Kidney epithelial cell (primary cell): Measurements from ENCODE around the gene RNF34. TPM values are rescaled to one million over a fixed set of nuclear protein-coding genes. Genes with fewer than 3 reads are reported as not detected.

Experiments
- DNase-seq: peaks from one replicate; pipeline ENCODE4 v3.0.0-alpha.2; 2010; ENCODE audit warnings: low read depth
- H3K27me3 ChIP-seq: 2 replicates; pipeline ENCODE4 v1.6.0; 2011; ENCODE audit warnings: low read length; ENCODE audit not compliant: control insufficient read depth, insufficient read depth
- H3K36me3 ChIP-seq: 2 replicates; pipeline ENCODE4 v1.5.1; 2011; ENCODE audit warnings: low read length; ENCODE audit not compliant: control insufficient read depth, insufficient read depth
- H3K4me3 ChIP-seq: 2 replicates; pipeline ENCODE4 v1.5.1; 2011; ENCODE audit warnings: low read depth, mild to moderate bottlenecking, control low read depth, low read length
- CTCF ChIP-seq: IDR thresholded peaks from 2 replicates; pipeline ENCODE4 v1.5.1; 2011; ENCODE audit warnings: mild to moderate bottlenecking, moderate library complexity, low read length, control low read depth, inconsistent platforms; ENCODE audit not compliant: insufficient read depth, poor library complexity, severe bottlenecking
- total RNA-seq: library from RNA; depleted of rRNA; stranded (reverse); fragments of >200 nt; gene quantifications from 2 replicates; pipeline ENCODE4 v1.2.3, GENCODE V29; 2015

The RNF34 gene
- total RNA-seq, 1 donor from 2014 or later: 45.3 TPM

DNA sequence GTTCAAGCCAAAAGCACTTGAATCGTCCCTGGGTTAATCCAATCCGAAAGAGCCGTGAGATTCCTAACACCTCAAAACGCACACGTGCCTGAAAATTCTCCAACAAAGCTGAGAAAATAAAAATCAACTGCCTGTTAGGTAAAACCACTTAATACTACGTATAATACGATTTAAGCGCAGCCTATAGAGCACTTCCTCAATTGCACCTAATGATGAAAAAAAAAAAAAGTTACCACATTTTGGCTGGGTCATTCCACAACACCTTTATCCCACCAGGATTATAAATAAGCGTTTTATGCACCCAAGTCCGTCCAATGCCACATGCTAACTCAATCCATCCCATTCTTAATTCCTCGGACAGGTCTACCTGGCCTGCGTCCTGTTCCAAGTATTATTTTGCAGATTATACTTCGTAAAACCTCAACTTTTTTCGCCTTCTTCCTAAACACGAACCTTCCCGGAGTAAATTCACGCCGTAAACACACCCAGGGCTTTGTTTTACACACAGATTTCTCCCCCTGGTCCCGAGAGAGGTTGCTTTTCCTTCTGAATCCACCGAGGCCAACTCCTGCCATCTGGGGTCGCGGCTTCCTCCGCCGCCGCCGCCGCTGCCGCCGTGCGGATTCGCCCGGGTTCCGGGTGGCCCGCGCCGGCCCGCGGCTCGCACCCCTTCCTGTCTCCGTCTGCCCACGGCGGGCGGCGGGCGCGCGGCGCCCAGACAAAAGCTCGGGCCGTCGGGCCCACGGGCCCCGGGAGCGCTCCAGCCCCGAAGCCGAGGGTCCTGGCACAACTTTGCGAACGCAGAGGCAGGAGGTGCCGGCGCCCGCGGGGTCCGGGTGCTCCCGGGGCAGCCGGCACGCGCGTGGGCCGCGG lies 66.2 kb downstream of the RNF34 start:
- TF ChIP-seq CTCF: no peak
- H3K27me3 ChIP-seq: no peaks in the 10 kb centered on the region
- no peaks in the 10 kb centered on the region for H3K36me3 ChIP-seq
- peak overlapping the region; percentile 44 for H3K4me3 ChIP-seq
- no peak for DNase-seq

DNA sequence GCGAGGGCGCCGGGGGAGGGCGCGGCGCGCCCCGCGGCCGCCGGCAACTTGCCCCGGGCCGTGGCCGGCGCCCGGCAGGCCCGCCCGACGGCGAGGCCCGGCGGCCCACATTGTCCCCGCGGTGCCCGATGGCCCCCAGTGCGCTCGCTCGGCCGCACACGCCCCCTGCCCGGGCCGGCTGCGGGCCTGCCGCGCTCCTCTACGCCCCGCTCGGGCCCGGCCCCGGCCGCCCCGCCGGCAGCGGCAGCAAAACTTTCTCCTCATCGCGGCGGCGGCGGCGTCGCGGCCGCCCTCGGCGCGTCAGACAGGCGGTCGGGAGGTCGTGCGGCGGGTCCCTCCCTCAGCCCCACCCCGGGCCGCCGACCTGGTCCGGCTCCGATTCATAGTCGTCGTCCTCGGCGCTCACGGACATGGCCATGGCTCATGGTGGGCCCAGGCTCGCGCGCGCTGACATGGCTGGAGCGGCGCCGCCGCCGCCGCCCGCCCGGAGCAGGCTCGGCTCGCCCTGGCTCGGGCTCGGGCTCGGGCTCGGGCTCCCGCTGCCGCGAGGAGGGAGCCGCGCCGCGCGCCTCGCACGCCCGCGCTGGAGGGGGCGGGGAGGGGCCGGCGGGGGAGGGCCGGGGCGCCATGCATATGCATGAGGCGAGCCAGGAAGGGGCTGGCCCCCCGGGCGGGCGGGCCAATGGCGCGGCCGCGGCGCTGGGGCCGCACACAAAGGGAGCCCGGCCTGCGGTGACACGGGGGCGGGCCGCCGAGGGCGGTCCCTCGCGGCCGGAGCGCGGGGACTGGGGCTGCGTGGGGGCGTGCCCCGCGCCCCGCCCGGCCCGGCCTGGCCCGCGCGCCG lies 67.1 kb downstream of the RNF34 start:
- no peaks in the 10 kb centered on the region for H3K36me3 ChIP-seq
- DNase-seq: peak; percentile 49
- no peak for TF ChIP-seq CTCF
- peak overlapping the region; percentile 49 for H3K4me3 ChIP-seq
- no peaks in the 10 kb centered on the region for H3K27me3 ChIP-seq

DNA sequence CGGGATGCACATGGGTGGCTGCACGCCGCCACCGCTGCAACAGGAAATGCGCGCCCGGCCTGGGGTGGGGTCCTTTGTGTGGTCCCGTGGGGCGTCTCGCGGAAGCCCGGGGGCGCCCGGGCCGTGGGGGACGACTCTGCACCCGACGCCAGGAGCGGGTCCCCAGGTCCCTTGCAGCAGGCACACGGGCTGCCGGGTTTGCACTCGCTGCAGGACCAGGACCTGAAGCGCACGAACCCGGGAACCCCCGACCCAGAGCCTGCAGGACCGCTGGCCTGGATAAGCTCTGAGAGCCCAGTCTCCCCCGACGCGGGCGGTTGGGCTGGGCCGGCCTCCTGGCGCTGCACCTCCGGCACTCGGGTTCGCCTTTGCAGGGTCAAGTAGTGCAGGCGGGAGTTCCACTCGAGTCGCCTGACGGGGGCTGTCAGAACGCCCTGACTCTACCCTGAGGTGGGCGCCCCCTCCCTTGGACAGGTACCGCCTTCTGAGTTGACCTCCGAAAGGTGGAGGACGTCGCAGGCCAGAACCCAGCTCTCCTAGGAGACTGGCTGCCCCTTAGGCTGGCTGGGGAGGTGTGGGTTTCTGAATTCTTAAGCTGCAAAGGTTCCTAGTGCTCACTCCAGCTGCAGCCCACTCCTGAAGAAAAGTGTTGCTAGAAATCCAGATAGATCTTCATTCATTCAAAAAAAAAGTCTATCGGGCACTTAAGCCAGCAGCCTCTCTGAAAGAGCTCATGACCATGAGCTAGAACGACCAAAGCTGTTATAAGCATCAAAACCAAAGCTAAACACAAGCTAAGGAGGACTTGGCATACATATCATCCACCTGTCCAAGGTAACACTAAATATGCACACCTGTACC lies 68.0 kb downstream of the RNF34 start:
- TF ChIP-seq CTCF: no peak
- no peak for DNase-seq
- no peaks in the 10 kb centered on the region for H3K36me3 ChIP-seq
- H3K27me3 ChIP-seq: no peaks in the 10 kb centered on the region
- H3K4me3 ChIP-seq: peak overlapping the region; percentile 49

- no peaks in the 10 kb centered on the region for H3K36me3 ChIP-seq
- no peak for DNase-seq
- no peak overlapping the region for H3K4me3 ChIP-seq
- H3K27me3 ChIP-seq: no peaks in the 10 kb centered on the region
- no peak for TF ChIP-seq CTCF
Observed at GRCh38 chr12:121468499-121468801, 68.5 kb downstream of the RNF34 start.

- no peaks in the 10 kb centered on the region for H3K27me3 ChIP-seq
- no peaks in the 10 kb centered on the region for H3K36me3 ChIP-seq
- H3K4me3 ChIP-seq: no peak overlapping the region
- no peak for TF ChIP-seq CTCF
- DNase-seq: no peak
Observed at GRCh38 chr12:121470751-121471150, 70.8 kb downstream of the RNF34 start.
